ENCODE measurements around the gene EMD.
"Not testable (repeated sequence)": the region's sequence is repeated elsewhere in the genome, so short reads cannot be mapped to it uniquely, and the experiment has no call there.

Gene EMD

GRCh38 chrX:154378799-154379568 lies at the start of gene EMD:
Gene EMD (plus strand): TSS chrX:154379295. CDS start chrX:154379485, 190 bp downstream.
- peak; percentile 97 for DNase-seq
- intact Hi-C loops (cut with DNase I; ENCODE audit: low total_unique reads) = no loop called here
- TF ChIP-seq CTCF (IDR thresholded peaks at IDR 0.05) = peak in 1 of 2 experiments; percentile 36
- Histone ChIP-seq H3K4me1 (peaks cover 0 to 43% (median 18%) of the 10 kb centered on the region in 4 donors), H3K4me3 (peak within 1 kb of the TSS; percentile 87 to 93), H3K36me3 (peaks cover 0 to 10% (median 0%) of the 10 kb centered on the region in 3 donors), H3K27ac (peak within 1 kb of the TSS; percentile 97 to 100), H3K9me3 (no peaks in the 10 kb centered on the region), H3K27me3 (no peaks in the 10 kb centered on the region)

GRCh38 chrX:154332561-154332960 lies 46.5 kb upstream of the EMD start:
- no peak for DNase-seq
- Histone ChIP-seq H3K4me3 (no peak overlapping the region), H3K27ac (no peak overlapping the region), H3K36me3 (no peaks in the 10 kb centered on the region), H3K9me3 (no peaks in the 10 kb centered on the region), H3K4me1 (peaks cover 0 to 5% (median 0%) of the 10 kb centered on the region in 4 donors), H3K27me3 (no peaks in the 10 kb centered on the region)
- intact Hi-C loops (cut with DNase I; ENCODE audit: low total_unique reads) = no loop called here
- TF ChIP-seq CTCF (IDR thresholded peaks at IDR 0.05) = no peak

GRCh38 chrX:154333116-154333515 lies 46.0 kb upstream of the EMD start:
- Histone ChIP-seq H3K36me3 (no peaks in the 10 kb centered on the region), H3K27me3 (no peaks in the 10 kb centered on the region), H3K9me3 (no peaks in the 10 kb centered on the region), H3K4me3 (no peak overlapping the region), H3K4me1 (no peaks in the 10 kb centered on the region), H3K27ac (no peak overlapping the region)
- intact Hi-C loops (cut with DNase I; ENCODE audit: low total_unique reads) = no loop called here
- DNase-seq = no peak
- TF ChIP-seq CTCF (IDR thresholded peaks at IDR 0.05) = no peak

GRCh38 chrX:154333837-154334271 lies 45.2 kb upstream of the EMD start:
- no peaks in the 10 kb centered on the region for H3K36me3 ChIP-seq
- H3K27ac ChIP-seq = no peak overlapping the region
- no peaks in the 10 kb centered on the region for H3K9me3 ChIP-seq
- H3K4me3 ChIP-seq = no peak overlapping the region
- H3K4me1 ChIP-seq = no peaks in the 10 kb centered on the region
- intact Hi-C loops (cut with DNase I; ENCODE audit: low total_unique reads) = no loop called here
- no peaks in the 10 kb centered on the region for H3K27me3 ChIP-seq
- no peak for TF ChIP-seq CTCF (IDR thresholded peaks at IDR 0.05)
- DNase-seq = no peak

- H3K27me3 ChIP-seq = no peaks in the 10 kb centered on the region
- no peaks in the 10 kb centered on the region for H3K4me1 ChIP-seq
- intact Hi-C loops (cut with DNase I; ENCODE audit: low total_unique reads) = no loop called here
- no peaks in the 10 kb centered on the region for H3K36me3 ChIP-seq
- no peak overlapping the region for H3K4me3 ChIP-seq
- no peaks in the 10 kb centered on the region for H3K9me3 ChIP-seq
- no peak overlapping the region for H3K27ac ChIP-seq
- no peak for DNase-seq
- TF ChIP-seq CTCF (IDR thresholded peaks at IDR 0.05) = no peak
Observed at GRCh38 chrX:154334496-154334895, 44.6 kb upstream of the EMD start.

GRCh38 chrX:154341399-154342298 lies 37.4 kb upstream of the EMD start:
- H3K27ac ChIP-seq; H3K27me3 ChIP-seq; intact Hi-C loops (cut with DNase I; ENCODE audit: low total_unique reads); H3K4me1 ChIP-seq; H3K36me3 ChIP-seq; H3K9me3 ChIP-seq; DNase-seq: not testable (repeated sequence)
- peak overlapping the region in 1 of 2 donors; percentile 27 for H3K4me3 ChIP-seq

- H3K9me3 ChIP-seq; H3K4me3 ChIP-seq; DNase-seq; H3K4me1 ChIP-seq; H3K27ac ChIP-seq; H3K27me3 ChIP-seq; H3K36me3 ChIP-seq; intact Hi-C loops (cut with DNase I; ENCODE audit: low total_unique reads): not testable (repeated sequence)
Observed at GRCh38 chrX:154343063-154343462, 36.0 kb upstream of the EMD start.

GRCh38 chrX:154343620-154344019 lies 35.5 kb upstream of the EMD start:
- H3K36me3 ChIP-seq; H3K27ac ChIP-seq; H3K9me3 ChIP-seq; DNase-seq; intact Hi-C loops (cut with DNase I; ENCODE audit: low total_unique reads); H3K4me1 ChIP-seq; H3K4me3 ChIP-seq; H3K27me3 ChIP-seq: not testable (repeated sequence)
